GM12878 (cell line): ENCODE results near the gene MALT1.

Experiments used
- ATF3 ChIP-seq: IDR thresholded peaks from 2 replicates; pipeline ENCODE4 v1.6.1; 2011; ENCODE audit warnings: low read depth, mild to moderate bottlenecking, low read length, moderate library complexity, borderline replicate concordance; ENCODE audit errors: extremely low read depth
- CTCF ChIP-seq, 3 experiments: IDR thresholded peaks in 2 of 3; conservative IDR thresholded peaks in 1 of 3; 2 replicates each; pipeline ENCODE4 v1.5.1; 2011; ENCODE audit warnings: low read depth in 3 of 3, low read length in 3 of 3, mild to moderate bottlenecking in 3 of 3, control low read depth in 2 of 3, moderate library complexity in 2 of 3, inconsistent platforms in 1 of 3, mixed read lengths in 1 of 3; ENCODE audit not compliant: control insufficient read depth in 2 of 3, insufficient read depth in 1 of 3; ENCODE audit errors: extremely low read depth in 1 of 3
- NR2C2 ChIP-seq: IDR thresholded peaks from 2 replicates; pipeline ENCODE4 v1.6.1; 2011; ENCODE audit warnings: borderline replicate concordance, low read depth; ENCODE audit not compliant: control insufficient read depth, insufficient read length
- SRF ChIP-seq, 2 experiments: IDR thresholded peaks; 2 replicates each; pipeline ENCODE4 v1.6.1; 2011; ENCODE audit warnings: low read depth in 2 of 2, low read length in 2 of 2, mild to moderate bottlenecking in 1 of 2, moderate library complexity in 1 of 2
- TCF7 ChIP-seq: IDR thresholded peaks from 2 replicates; pipeline ENCODE4 v1.6.1; 2014; ENCODE audit warnings: antibody characterized with exemption, borderline replicate concordance
- ZBTB33 ChIP-seq: fragments of 450-650 bp; IDR thresholded peaks from 2 replicates; pipeline ENCODE4 v1.6.1; 2017; ENCODE audit warnings: mild to moderate bottlenecking

- TF ChIP-seq ZBTB33 (no peak), CTCF (IDR thresholded peaks at IDR 0.05 in 2 of 3, conservative IDR thresholded peaks at IDR 0.05 in 1 of 3; ENCODE audit: control insufficient read depth in 2 of 3, extremely low read depth in 1 of 3, insufficient read depth in 1 of 3, low read depth in 3 of 3, low read length in 3 of 3) (no peak), ATF3 (no peak), NR2C2 (no peak), TCF7 (no peak), SRF (IDR thresholded peaks at IDR 0.05; ENCODE audit: low read depth in 2 of 2, low read length in 2 of 2) (no peak)
Observed at GRCh38 chr18:58748899-58749595, 77.8 kb downstream of the MALT1 start.
